RWPE2 (cell line): Measurements from ENCODE around the gene KAZALD1.

Experiments
- ATAC-seq: fragments of 200-7000 bp; cut with Tn5 transposase; 3 replicates; pipeline ENCODE4 v1.9.1; 2021; ENCODE audit warnings: low read depth
- DNase-seq: peaks from one replicate; pipeline ENCODE4 v3.0.0-alpha.2; 2020; ENCODE audit warnings: low spot score
- H3K27ac ChIP-seq: fragments of 450-650 bp; 2 replicates; pipeline ENCODE4 v1.5.1; 2017; ENCODE audit warnings: mild to moderate bottlenecking; ENCODE audit not compliant: poor library complexity, severe bottlenecking
- H3K27me3 ChIP-seq: fragments of 250-450 bp; sonication (Bioruptor Pico); 2 replicates; pipeline ENCODE4 v1.5.1; 2021; ENCODE audit warnings: mild to moderate bottlenecking, moderate library complexity; ENCODE audit not compliant: insufficient read depth, poor library complexity, severe bottlenecking
- H3K36me3 ChIP-seq: fragments of 250-450 bp; sonication (Bioruptor Pico); 2 replicates; pipeline ENCODE4 v1.5.1; 2020; ENCODE audit warnings: low read depth, mild to moderate bottlenecking, moderate library complexity
- H3K4me1 ChIP-seq: fragments of 250-450 bp; sonication (Bioruptor Pico); 2 replicates; pipeline ENCODE4 v1.5.1; 2021; ENCODE audit warnings: mild to moderate bottlenecking, moderate library complexity; ENCODE audit not compliant: insufficient read depth, poor library complexity, severe bottlenecking
- H3K4me3 ChIP-seq: fragments of 250-450 bp; sonication (Bioruptor Pico); 2 replicates; pipeline ENCODE4 v1.5.1; 2021; ENCODE audit warnings: mild to moderate bottlenecking, moderate library complexity; ENCODE audit not compliant: severe bottlenecking
- H3K9me3 ChIP-seq: fragments of 250-450 bp; sonication (Bioruptor Pico); 2 replicates; pipeline ENCODE4 v1.5.1; 2021; ENCODE audit warnings: mild to moderate bottlenecking, moderate library complexity; ENCODE audit not compliant: severe bottlenecking
- CTCF ChIP-seq: fragments of 450-650 bp; IDR thresholded peaks from one replicate; pipeline ENCODE4 v1.5.1; 2017; ENCODE audit warnings: mild to moderate bottlenecking, moderate library complexity; ENCODE audit not compliant: poor library complexity, severe bottlenecking

The KAZALD1 gene

GRCh38 chr10:101014966-101015581 lies 46.7 kb upstream of the KAZALD1 start:
- no peaks in the 10 kb centered on the region for H3K27me3 ChIP-seq
- peaks cover 4% of the 10 kb centered on the region for H3K4me1 ChIP-seq
- no peak for DNase-seq
- no peaks in the 10 kb centered on the region for H3K9me3 ChIP-seq
- TF ChIP-seq CTCF, result no peak
- H3K27ac ChIP-seq, result no peak overlapping the region
- 0 out of 3 replicates have a peak, but pooled peaks have one; percentile 8 for ATAC-seq
- H3K36me3 ChIP-seq, result no peaks in the 10 kb centered on the region
- H3K4me3 ChIP-seq, result no peak overlapping the region

GRCh38 chr10:101015582-101015973 lies 46.2 kb upstream of the KAZALD1 start:
- no peak for ATAC-seq
- TF ChIP-seq CTCF, result no peak
- peaks cover 4% of the 10 kb centered on the region for H3K4me1 ChIP-seq

GRCh38 chr10:101016814-101017213 lies 45.0 kb upstream of the KAZALD1 start:
- no peak for ATAC-seq
- no peak for TF ChIP-seq CTCF
- no peak for DNase-seq
- H3K27ac ChIP-seq, result no peak overlapping the region
- H3K27me3 ChIP-seq, result no peaks in the 10 kb centered on the region
- no peak overlapping the region for H3K4me3 ChIP-seq
- H3K36me3 ChIP-seq, result no peaks in the 10 kb centered on the region
- no peaks in the 10 kb centered on the region for H3K9me3 ChIP-seq
- H3K4me1 ChIP-seq, result peaks cover 4% of the 10 kb centered on the region

More at GRCh38 chr10:101015582-101015973, 46.2 kb upstream of the KAZALD1 start:
- no peaks in the 10 kb centered on the region for H3K27me3 ChIP-seq
- H3K36me3 ChIP-seq, result no peaks in the 10 kb centered on the region
- H3K9me3 ChIP-seq, result no peaks in the 10 kb centered on the region
- H3K27ac ChIP-seq, result no peak overlapping the region
- no peak overlapping the region for H3K4me3 ChIP-seq
- DNase-seq, result no peak

- Histone ChIP-seq H3K9me3 (no peaks in the 10 kb centered on the region), H3K27me3 (no peaks in the 10 kb centered on the region), H3K4me1 (peaks cover 3% of the 10 kb centered on the region), H3K4me3 (no peak overlapping the region), H3K27ac (no peak overlapping the region), H3K36me3 (no peaks in the 10 kb centered on the region)
- ATAC-seq (no peak), DNase-seq (no peak)
- TF ChIP-seq CTCF, result no peak
These were observed 43.6 kb upstream of the KAZALD1 start for GRCh38 chr10:101018118-101018599.
